Stimulated activated CD4-positive, alpha-beta T cell treated with anti-CD3 and anti-CD28 coated beads, TNF-alpha, amount 100 ng/mL, for 1 hour (primary cell): ENCODE measurements around the gene PPP1R9A.

Source experiments
- DNase-seq, 3 donors: peaks; one replicate each; pipeline ENCODE4 v3.0.0-alpha.2; 2020; ENCODE audit warnings: low read depth in 3 of 3, low spot score in 1 of 3

The PPP1R9A gene

GRCh38 chr7:95095259-95095965 lies 188.0 kb downstream of the PPP1R9A start:
- no peak for DNase-seq

DNA sequence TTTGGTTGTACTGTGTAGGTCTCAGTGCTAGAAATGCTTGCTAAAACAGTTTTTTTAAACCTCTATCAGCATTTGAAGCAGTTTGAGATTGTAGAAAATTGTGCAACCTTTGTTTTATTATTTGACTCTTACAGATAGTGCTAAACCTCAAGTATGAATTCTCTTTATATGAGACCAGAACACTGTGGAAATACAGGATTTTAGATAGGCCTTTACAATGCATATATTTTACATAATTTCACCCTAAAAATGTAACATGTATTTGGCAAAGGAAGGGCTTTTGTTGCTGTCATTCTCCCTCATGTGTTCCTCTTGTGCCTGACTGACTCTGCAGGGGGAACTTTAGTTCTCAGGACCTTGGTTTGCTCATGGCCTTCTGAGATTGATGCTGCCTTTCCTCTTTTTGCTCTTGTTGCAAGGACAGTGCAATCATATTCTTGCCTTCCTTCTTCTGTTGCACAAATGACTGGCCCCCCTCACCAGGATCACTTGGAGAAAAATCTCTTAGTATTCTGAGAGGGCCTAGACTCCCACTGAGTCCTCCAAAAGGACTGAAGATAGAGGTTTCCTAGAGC lies 188.7 kb downstream of the PPP1R9A start:
- no peak for DNase-seq

GRCh38 chr7:95097291-95097690 lies 189.9 kb downstream of the PPP1R9A start:
- no peak for DNase-seq

- DNase-seq = no peak
Measured at GRCh38 chr7:95097851-95098250, 190.5 kb downstream of the PPP1R9A start.

DNA sequence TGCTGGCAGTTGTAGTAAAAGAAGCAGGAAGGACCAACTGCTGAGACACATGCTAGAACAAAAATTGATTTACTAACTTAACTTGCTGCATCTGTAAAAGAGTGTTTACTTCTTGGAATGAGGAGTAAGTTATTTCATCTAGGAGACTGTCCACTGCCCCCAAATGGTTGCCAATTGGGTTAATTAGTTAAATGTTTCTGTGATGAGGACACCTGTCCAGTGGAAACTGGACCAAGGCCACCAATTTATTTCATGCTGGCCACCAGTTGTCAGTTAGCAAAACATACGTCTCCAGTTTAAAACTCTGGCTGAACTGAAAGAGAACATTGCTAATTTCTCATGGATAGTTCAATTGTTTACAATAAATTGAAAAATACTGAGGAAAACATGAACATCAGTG lies 191.7 kb downstream of the PPP1R9A start:
- no peak for DNase-seq

DNA sequence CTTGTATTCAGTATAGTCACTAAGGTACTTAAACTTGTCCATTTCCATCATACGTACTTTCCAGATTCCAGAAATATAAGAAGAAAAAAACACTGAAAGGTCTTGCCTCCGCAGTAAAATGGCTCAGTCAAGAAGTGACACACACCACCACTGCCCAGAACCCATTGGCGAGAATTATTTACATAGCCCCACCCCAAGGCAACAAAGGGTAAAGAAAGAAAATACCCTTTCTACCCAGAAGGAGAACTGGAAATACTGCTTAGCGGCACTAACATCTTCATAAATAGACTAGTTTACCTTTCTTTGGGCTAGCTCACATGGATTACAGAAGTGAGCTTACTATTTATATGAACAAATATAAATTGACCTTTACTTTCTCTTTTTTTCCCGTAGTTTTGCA lies 194.0 kb downstream of the PPP1R9A start:
- DNase-seq = no peak

DNA sequence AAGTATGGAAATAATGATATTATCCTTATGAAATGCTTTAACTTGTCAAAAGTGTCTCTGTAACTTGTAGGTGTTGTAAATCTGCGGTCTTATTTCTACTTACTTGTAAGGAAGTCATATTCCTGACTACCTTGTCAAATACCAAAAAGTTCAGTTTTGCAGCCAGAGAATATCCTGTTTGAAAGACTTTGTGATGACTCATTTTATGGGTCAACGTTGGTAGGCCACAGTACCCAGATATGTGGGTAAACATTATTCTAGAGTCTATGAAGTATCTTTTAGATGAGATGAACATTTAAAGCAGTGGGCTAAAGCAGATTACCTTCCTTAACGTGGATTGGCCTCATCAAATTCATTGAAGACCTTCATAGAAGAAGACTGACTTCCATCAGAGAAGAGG lies 195.3 kb downstream of the PPP1R9A start:
- no peak for DNase-seq

- no peak for DNase-seq
Measured at GRCh38 chr7:95104739-95105138, 197.3 kb downstream of the PPP1R9A start.

DNA sequence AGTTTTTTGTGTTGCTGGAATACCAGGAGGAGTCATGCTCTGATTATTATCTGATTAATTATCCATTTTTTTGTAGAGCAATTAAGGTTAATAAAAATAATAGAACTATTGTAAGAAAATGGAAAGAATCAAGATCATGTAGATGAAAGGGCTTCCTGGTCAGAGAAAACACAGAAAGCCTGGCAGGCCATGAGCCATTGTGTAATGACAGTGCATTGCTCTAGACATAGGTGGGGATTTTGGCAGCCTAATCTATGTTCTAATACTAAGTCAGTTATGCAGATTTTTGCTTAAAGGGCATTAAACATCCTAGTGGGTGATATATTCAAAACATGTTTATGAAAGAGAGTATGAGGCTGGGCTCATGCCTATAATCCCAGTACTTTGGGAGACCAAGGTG lies 198.2 kb downstream of the PPP1R9A start:
- DNase-seq = no peak

DNA sequence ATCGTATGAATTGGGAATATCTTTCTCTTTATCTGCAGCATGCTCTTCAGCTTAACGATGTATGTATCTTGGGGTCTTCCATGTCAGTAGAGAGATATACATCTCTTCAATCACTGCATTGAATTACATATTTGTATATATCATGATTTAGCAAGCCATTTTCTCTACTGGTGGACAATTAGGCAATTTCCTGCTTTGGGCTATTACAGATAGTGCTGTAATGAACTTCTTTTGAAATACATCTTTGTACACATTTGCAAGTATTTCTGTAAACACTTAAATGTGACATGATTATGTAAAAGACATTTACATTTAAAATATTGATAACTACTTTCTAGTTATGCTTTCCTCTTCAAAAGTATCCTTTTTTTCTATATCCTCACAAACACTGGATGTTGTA lies 199.0 kb downstream of the PPP1R9A start:
- no peak for DNase-seq

GRCh38 chr7:95110707-95111106 lies 203.3 kb downstream of the PPP1R9A start:
- DNase-seq = no peak

DNA sequence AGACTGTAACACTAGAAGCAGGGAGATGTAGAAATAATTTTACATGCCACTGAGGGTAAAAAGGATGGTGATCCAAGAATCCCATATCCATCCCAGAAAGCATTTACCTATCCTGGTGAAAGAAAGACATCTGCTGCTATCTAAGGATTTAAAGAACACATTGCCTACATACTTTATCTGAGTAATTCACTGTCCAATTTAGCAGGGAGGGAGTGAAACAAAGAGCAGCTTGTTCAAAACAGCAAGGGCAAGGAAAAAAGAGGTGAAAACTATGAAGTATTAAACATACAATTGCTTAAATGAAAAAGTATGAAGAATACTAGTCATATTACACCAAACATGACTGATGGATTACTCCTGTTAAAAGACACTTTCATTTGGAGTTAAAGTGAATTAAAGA lies 206.2 kb downstream of the PPP1R9A start:
- DNase-seq = no peak

DNA sequence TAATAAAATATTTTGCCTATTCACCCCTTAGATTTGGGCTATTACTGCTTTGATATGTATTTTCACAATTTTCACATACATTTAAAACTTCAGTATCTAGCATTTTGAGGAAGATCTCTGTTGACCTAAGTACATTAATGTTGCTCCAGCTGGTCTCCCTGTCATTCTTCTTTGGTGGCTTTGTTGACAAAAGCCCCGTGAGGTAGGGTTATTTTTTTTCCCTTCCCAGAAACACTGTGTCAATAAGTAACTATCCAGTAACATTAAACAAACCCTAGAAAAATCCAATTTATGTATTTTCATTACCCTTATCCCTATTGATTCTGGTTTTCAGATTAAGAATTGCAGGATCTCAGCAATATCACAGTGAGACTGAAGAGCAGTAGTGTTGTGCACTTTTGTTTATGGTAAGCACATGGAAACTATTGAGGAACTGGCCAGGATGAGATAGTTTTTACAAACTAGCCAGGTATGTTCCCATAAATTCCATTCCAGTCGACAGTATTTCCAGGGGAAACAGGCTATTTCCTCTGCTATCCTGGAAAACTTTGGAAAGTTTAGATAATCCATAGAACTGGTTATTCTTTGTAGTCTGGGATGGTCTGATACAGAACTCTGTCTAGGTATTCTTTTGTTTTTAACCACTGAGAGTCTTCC lies 218.8 kb downstream of the PPP1R9A start:
- no peak for DNase-seq

GRCh38 chr7:95132500-95132899 lies 225.1 kb downstream of the PPP1R9A start:
- no peak for DNase-seq

GRCh38 chr7:95139922-95140321 lies 232.5 kb downstream of the PPP1R9A start:
- DNase-seq = no peak

DNA sequence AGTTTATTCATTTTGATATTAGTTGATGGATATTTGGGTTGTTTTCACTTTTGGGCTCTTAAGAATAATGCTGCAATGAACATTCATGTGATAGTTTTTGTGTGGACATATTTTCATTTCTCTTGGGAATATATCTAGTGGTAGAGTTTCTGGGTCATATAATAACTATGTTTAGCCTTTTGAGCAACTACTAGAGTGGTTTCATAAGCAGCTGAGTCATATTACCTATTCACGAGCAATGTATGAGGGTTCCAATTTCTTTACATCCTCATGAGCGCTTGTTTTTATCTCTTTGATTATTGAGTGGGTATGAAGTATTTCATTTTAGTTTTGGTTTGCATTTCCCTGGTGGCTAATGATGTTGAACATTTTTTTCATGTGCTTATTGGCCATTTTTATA lies 234.4 kb downstream of the PPP1R9A start:
- no peak for DNase-seq

- DNase-seq = no peak
Measured at GRCh38 chr7:95144256-95144655, 236.9 kb downstream of the PPP1R9A start.

DNA sequence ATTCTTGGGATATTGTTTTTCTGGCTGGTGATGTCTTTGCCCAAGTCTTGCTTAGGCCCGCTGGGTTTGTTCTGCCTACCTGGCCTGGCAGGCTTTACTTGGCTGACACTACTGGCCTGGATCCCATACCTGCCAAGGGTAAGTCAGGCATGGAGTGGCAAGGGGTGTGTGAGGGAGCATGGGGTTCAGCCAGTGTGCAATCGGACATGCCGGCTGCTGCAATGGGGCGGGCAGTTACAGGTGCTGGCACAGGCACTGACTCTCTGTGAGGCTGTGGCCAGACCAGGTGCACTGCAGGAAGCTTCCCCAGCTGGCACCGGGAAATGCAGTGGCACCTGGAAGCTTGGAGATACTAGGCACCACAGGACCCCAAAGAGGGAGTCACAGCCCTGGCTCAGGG lies 248.6 kb downstream of the PPP1R9A start:
- no peak for DNase-seq

DNA sequence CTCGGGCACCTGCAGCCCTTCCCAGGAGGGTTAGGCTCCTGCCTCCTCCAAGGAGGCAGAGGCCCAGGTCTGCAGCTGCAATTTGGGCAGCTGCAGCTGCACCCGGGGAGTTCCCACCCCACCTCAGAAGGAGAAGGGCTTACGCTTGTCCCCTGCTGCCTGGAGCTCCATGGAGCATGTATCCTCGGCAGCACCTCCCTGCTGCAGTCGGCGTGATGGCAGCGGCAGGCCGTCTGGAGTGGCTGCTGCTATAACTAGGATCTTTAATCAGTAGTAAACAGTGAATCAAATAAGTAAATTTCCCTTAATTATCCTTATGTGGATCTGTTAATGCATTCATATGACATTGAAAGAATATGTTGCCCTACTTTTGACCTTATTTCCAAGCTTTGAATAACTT lies 250.0 kb downstream of the PPP1R9A start:
- DNase-seq = no peak

- DNase-seq = no peak
Measured at GRCh38 chr7:95169678-95170077, 262.3 kb downstream of the PPP1R9A start.

- DNase-seq = no peak
Measured at GRCh38 chr7:95172420-95172819, 265.0 kb downstream of the PPP1R9A start.

GRCh38 chr7:95190515-95190914 lies 283.1 kb downstream of the PPP1R9A start:
- DNase-seq = no peak

- DNase-seq = no peak
Measured at GRCh38 chr7:95191795-95192194, 284.4 kb downstream of the PPP1R9A start.
